ENCODE results near the gene RHEBL1.

GRCh38 chr12:49058366-49059044, 11.3 kb downstream of the RHEBL1 start:
- TF ChIP-seq CTCF (IDR thresholded peaks at IDR 0.05) (no peak), EZH2phosphoT487 (IDR thresholded peaks at IDR 0.05) (no peak)
